ENCODE data around the gene IFNGR2.

- TF ChIP-seq CTCF (conservative IDR thresholded peaks at IDR 0.05 in 1 of 2, IDR thresholded peaks at IDR 0.05 in 1 of 2; ENCODE audit: extremely low read depth in 1 of 2, insufficient read depth in 1 of 2, low read depth in 1 of 2, low read length in 2 of 2): no peak
- no peak for TF ChIP-seq EZH2 (IDR thresholded peaks at IDR 0.05; ENCODE audit: borderline replicate concordance, low read length)
These were observed 19.9 kb upstream of the IFNGR2 start for GRCh38 chr21:33383056-33383888.
